Chondrocyte (in vitro differentiated cells): ENCODE data around the gene PLXND1. TPM values are rescaled to one million over a fixed set of nuclear protein-coding genes. Genes with fewer than 3 reads are reported as not detected.
A peak's percentile ranks its signal among the peaks of the same experiment; 100 is the strongest.

Source experiments
- DNase-seq: peaks from one replicate; pipeline ENCODE4 v3.0.0; 2021; ENCODE audit warnings: mixed read lengths, low spot score
- H3K27ac Mint-ChIP-seq: one replicate; pipeline ENCODE4 v1.8.0; 2021; ENCODE audit warnings: mild to moderate bottlenecking, moderate library complexity, mixed read lengths; ENCODE audit not compliant: unreplicated experiment
- H3K27me3 Mint-ChIP-seq: 2 replicates; pipeline ENCODE4 v1.8.0; 2021; ENCODE audit warnings: low read depth, mixed read lengths
- H3K36me3 Mint-ChIP-seq: 2 replicates; pipeline ENCODE4 v1.8.0; 2021; ENCODE audit warnings: low read depth, mixed read lengths
- H3K4me1 Mint-ChIP-seq: 2 replicates; pipeline ENCODE4 v1.8.0; 2021; ENCODE audit warnings: low read depth, mild to moderate bottlenecking, mixed read lengths
- H3K4me3 Mint-ChIP-seq: one replicate; pipeline ENCODE4 v1.8.0; 2021; ENCODE audit warnings: mild to moderate bottlenecking, moderate library complexity, mixed read lengths; ENCODE audit not compliant: unreplicated experiment
- H3K9me3 Mint-ChIP-seq: 2 replicates; pipeline ENCODE4 v1.8.0; 2021; ENCODE audit warnings: low read depth, mixed read lengths
- CTCF ChIP-seq: fragments of 200-600 bp; sonication (generic); IDR thresholded peaks from 2 replicates; pipeline ENCODE4 v1.5.0; 2021; ENCODE audit warnings: antibody characterized with exemption, mild to moderate bottlenecking, moderate library complexity
- total RNA-seq: library from RNA; stranded (reverse); gene quantifications from 3 replicates; pipeline ENCODE4 v1.2.1, GENCODE V29; 2021

The PLXND1 gene
- total RNA-seq, 1 donor from 2014 or later = 267 TPM

GRCh38 chr3:129535075-129535474 is 71.4 kb downstream of the PLXND1 start:
- Mint-ChIP-seq H3K4me1 (peaks cover 29% of the 10 kb centered on the region), H3K9me3 (no peaks in the 10 kb centered on the region), H3K4me3 (no peak overlapping the region), H3K27me3 (no peaks in the 10 kb centered on the region), H3K36me3 (no peaks in the 10 kb centered on the region), H3K27ac (no peak overlapping the region)
- DNase-seq = no peak
- no peak for TF ChIP-seq CTCF

DNA sequence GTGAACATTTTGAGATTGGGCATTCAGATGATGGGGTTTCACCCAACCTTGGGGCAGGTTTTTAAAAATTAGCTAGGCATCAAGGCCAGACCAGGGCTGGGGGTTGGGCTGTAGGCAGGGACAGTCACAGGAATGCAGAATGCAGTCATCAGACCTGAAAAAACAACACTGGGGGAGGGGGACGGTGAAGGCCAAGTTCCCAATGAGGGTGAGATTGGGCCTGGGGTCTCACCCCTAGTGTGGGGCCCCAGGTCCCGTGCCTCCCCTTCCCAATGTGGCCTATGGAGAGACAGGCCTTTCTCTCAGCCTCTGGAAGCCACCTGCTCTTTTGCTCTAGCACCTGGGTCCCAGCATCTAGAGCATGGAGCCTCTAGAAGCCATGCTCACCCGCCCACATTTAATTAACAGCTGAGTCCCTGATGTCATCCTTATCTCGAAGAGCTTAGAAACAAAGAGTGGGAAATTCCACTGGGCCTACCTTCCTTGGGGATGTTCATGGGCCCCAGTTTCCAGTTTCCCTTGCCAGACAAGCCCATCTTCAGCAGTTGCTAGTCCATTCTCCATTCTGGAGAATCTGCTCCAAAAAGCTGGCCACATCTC is 71.9 kb downstream of the PLXND1 start:
- Mint-ChIP-seq H3K27me3 (no peaks in the 10 kb centered on the region), H3K4me3 (no peak overlapping the region), H3K27ac (peak overlapping the region; percentile 6), H3K9me3 (no peaks in the 10 kb centered on the region), H3K36me3 (no peaks in the 10 kb centered on the region), H3K4me1 (peaks cover 33% of the 10 kb centered on the region)
- no peak for TF ChIP-seq CTCF
- DNase-seq = no peak

GRCh38 chr3:129533406-129533805 is 73.1 kb downstream of the PLXND1 start:
- Mint-ChIP-seq H3K36me3 (no peaks in the 10 kb centered on the region), H3K4me3 (no peak overlapping the region), H3K27me3 (no peaks in the 10 kb centered on the region), H3K9me3 (no peaks in the 10 kb centered on the region), H3K27ac (no peak overlapping the region), H3K4me1 (peaks cover 26% of the 10 kb centered on the region)
- no peak for TF ChIP-seq CTCF
- DNase-seq = peak; percentile 84

GRCh38 chr3:129532261-129532660 is 74.2 kb downstream of the PLXND1 start:
- Mint-ChIP-seq H3K27me3 (no peaks in the 10 kb centered on the region), H3K4me1 (peaks cover 31% of the 10 kb centered on the region), H3K4me3 (no peak overlapping the region), H3K36me3 (no peaks in the 10 kb centered on the region), H3K9me3 (no peaks in the 10 kb centered on the region), H3K27ac (no peak overlapping the region)
- TF ChIP-seq CTCF = no peak
- no peak for DNase-seq

GRCh38 chr3:129531699-129532098 is 74.8 kb downstream of the PLXND1 start:
- no peaks in the 10 kb centered on the region for H3K9me3 Mint-ChIP-seq
- DNase-seq = peak; percentile 64
- H3K27me3 Mint-ChIP-seq = no peaks in the 10 kb centered on the region
- H3K27ac Mint-ChIP-seq = no peak overlapping the region
- H3K4me3 Mint-ChIP-seq = no peak overlapping the region
- no peak for TF ChIP-seq CTCF
- peaks cover 31% of the 10 kb centered on the region for H3K4me1 Mint-ChIP-seq
- no peaks in the 10 kb centered on the region for H3K36me3 Mint-ChIP-seq
